GM19328 (cell line): Measurements from ENCODE around the gene NHSL2.
"Not testable (repeated sequence)": the region's sequence is repeated elsewhere in the genome, so short reads cannot be mapped to it uniquely, and the experiment has no call there.

ENCODE experiments used
- ATAC-seq: cut with Tn5 transposase; IDR thresholded peaks from one replicate; pipeline ENCODE4 v1.9.1; 2021; ENCODE audit warnings: mild to moderate bottlenecking, moderate library complexity; ENCODE audit not compliant: unreplicated experiment

NHSL2 gene

GRCh38 chrX:72038868-72039267 lies 128.2 kb downstream of the NHSL2 start:
- ATAC-seq, result no peak

DNA sequence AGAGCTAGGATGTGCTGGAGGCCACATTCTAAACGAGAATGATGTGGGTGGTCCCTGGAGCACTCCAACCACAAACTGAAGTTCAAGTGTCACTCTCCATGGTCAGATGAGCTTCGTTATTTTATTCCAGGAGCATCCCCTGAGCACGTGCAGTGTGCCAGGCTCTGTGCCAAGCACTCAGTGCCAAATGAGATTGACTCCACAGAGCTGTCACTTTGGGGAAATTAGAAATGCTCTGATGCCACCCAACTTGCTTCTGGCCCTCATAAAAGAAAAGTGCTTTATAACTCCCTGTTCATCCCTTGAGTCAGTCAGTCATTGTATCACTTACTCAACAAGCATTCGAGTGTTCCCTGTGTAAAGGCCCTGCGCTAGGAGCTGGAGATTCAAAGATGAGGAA lies 129.9 kb downstream of the NHSL2 start:
- ATAC-seq, result no peak

- no peak for ATAC-seq
These were observed 130.5 kb downstream of the NHSL2 start for GRCh38 chrX:72041176-72041575.

DNA sequence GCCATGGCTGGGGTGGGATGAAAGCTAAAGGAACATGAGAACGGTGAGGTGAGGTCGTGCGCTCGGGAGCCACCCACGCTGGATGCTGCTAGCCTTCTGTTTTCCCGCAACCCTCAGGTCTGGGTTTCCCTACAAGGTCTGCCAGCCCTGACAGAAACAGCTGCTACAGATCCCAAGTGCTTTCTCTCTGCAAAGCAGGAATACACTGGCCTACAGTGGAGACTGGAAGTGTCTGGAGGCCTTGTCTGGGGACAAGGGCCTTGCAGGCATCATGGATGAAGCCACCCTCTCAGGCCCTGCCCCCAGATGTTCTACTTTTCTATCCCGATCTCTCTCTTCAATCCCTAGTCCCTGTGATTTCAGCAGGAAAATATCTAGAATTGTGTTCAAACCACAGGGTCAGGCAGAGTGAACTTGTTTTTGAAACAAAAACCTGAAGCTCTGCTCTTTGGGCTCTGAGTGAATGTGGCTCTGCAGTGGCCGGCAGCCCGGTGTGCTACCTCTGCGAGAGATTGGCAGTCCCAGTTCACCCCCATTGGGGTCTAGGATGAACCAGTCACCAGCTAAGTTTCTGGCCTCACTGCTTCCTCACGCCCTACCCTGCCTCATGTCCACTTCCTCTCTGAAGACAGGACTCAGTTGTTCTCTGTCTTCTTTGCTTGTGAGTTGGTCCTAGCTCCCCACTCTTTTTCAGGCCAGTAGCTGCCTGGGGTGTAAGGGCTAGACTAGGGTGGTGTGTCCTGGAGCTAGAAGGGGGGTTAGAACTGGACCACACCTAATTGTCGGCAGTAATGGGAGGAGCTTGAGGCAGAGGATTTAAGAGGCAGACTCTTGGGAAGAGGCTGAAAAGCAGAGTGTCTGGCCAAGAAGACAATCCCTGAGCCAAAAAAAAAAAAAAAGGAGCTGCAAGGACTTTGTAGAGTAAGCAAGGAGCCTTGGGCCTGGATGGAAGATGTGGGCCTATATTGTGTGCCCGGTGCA lies 131.5 kb downstream of the NHSL2 start:
- no peak for ATAC-seq

GRCh38 chrX:72042852-72043248 lies 132.2 kb downstream of the NHSL2 start:
- no peak for ATAC-seq

DNA sequence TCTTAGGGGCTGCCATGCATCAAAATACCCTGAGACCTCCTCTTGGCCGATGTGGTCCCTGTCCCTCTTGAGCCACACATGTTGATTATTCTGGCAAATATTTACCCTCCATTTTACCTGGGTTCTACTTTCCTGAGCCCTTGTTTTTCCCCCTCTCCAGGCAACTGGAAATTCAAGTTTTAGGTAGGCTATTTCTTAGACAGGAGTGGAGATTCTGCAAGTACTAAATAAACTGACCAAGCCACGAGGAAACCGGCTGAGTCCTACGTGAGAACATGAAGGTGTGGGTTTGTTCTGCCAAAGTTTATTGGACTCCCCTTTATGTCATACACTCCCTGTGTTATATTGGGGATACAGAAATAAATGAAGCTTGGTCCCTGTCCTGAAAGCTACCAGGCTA lies 133.0 kb downstream of the NHSL2 start:
- ATAC-seq, result no peak

DNA sequence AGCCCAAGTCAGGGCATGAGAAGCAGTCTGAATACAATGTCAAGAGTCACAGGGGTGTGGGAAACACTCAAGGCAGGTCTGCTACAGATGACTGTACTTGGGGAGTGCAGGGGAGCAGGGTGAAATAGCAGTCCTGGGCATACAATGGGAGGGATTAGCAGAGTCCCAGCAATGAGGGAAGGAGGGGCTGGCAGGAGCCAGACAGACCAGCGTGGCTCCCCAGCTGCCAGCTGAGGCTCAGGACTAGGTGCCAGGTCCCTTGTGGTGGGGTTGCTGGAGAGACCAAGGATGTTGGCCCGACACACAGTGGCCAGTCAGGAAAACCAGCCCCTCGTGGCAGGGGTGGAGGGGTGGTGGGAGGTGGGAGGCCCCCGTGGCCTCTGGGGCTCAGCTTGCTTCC lies 134.5 kb downstream of the NHSL2 start:
- no peak for ATAC-seq

- ATAC-seq, result no peak
These were observed 135.1 kb downstream of the NHSL2 start for GRCh38 chrX:72045552-72046277.

DNA sequence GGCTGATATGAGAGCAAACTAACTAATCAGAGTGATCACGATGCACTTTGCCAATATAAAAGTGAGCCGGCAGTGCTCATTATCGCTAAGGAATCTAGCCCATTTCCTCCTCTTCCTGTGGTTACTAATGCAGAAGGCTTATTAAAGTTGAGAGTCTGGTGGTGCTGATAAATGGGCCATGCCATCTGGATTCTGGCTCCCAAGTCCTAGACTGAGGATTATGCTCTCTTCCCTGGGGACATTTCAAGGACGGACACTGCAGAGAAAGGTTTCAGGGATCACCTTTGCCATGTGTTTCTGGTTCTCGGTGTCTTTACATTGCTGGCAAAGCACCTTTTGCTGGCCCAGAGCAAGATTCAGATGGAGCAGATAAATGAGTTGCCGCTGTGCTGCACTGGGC lies 135.8 kb downstream of the NHSL2 start:
- ATAC-seq, result no peak

- ATAC-seq, result no peak
These were observed 138.1 kb downstream of the NHSL2 start for GRCh38 chrX:72048510-72049455.

DNA sequence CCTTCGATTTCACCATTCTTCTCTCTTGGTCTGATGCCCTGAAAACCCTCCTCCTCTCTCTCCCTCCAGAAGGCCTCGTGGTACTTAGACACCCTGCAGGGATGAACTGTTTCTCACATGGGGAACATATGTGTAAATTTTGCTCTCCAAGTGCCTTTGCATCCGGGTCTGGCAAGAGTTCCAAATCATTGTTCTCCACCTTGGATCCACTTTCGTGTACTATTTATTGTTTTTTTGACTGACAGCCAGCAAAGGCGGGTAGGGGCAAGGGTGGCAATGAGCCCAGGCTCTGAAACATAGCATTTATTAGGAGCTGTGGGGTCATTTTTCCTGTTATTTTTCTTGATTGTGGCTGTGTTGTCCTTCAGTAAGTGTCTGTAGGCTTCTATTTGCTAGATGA lies 139.4 kb downstream of the NHSL2 start:
- ATAC-seq, result no peak

DNA sequence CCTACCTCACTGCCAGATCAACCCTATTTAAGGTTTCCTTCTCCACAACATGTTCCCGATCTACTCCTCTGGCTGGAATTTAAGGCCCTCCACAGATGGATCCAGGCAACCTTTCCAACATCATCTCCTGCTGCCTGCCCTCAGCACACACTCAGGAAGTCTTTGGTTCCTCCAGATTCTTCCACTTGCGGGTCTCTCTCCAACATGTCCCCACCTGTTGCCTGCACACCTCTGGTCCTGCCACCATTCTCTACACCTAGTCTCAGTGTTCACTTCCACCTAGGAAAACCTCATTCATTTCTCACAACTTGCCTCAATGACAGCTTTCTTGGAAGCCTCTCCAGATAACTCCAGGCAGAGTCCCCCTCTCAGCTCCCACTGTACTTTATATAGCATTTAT lies 140.9 kb downstream of the NHSL2 start:
- no peak for ATAC-seq

GRCh38 chrX:72052415-72053090 lies 141.9 kb downstream of the NHSL2 start:
- ATAC-seq, result no peak

GRCh38 chrX:72053508-72053907 lies 142.9 kb downstream of the NHSL2 start:
- no peak for ATAC-seq

GRCh38 chrX:72054779-72055489 lies 144.3 kb downstream of the NHSL2 start:
- no peak for ATAC-seq

- ATAC-seq, result no peak
These were observed 146.7 kb downstream of the NHSL2 start for GRCh38 chrX:72057331-72057730.

- no peak for ATAC-seq
These were observed 147.2 kb downstream of the NHSL2 start for GRCh38 chrX:72057849-72058248.

DNA sequence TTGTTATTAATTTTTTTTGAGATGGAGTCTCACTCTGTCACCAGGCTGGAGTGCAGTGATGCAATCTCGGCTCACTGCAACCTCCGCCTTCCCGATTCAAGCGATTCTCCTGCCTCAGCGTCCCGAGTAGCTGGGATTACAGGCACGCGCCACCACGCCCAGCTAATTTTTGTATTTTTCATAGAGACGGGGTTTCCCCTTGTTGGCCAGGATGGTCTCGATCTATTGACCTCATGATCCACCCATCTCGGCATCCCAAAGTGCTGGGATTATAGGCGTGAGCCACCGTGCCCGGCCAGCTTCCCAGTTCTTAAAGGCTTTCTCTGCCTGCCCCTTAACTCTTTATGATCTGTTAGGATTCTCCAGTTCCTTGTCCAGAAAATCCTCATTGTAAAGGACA lies 147.7 kb downstream of the NHSL2 start:
- ATAC-seq, result not testable (repeated sequence)

DNA sequence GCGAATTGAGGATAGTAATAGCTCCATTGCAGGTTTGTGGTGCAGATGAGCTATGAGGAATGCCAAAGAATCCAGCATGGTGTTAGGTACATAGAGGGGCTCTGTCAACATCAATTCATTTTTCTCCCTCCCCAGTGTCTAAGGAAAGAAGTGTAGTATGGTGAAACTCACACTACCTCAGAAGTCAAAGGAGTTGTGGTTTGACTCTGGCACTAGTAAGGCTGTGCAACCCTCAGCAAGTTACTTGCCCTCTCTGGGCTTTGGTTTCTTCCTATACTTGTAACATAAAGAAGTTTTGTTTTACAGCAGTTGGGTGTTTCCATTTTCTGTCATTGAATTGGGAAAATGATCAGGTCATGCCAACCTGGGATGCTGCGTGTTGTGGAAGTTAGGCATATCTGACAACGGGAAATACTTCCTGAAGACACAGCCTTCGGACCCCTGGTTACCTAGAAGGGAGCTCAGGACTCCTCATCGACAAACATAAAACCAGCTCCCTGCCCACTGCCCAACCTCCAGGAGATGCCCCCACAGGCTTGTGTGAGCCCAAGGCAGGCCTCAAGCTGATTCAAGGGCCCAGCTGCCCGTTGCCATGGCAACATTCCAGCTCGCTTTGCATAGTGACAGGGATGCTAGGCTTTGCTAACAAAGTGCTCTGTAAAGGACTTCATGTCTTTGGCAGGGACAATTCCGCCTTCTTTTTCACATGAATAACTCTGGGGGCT lies 149.7 kb downstream of the NHSL2 start:
- no peak for ATAC-seq
